Right atrium auricular region (tissue), 2 donors: ENCODE results near the gene ITGB1. TPM values are rescaled to one million over a fixed set of nuclear protein-coding genes. Genes with fewer than 3 reads are reported as not detected.
"Not testable (repeated sequence)": the region's sequence is repeated elsewhere in the genome, so short reads cannot be mapped to it uniquely, and the experiment has no call there.

Source experiments
- DNase-seq: peaks from one replicate; pipeline ENCODE4 v3.0.0-alpha.2; 2019; ENCODE audit warnings: low spot score
- H3K27ac ChIP-seq, 2 donors: fragments of 200-600 bp; sonication (generic); 1 replicate in 1 of 2; 2 replicates in 1 of 2; pipeline ENCODE4 v1.5.1; 2016 to 2019
- H3K27me3 ChIP-seq, 2 donors: fragments of 200-600 bp; sonication (generic); one replicate each; pipeline versions ENCODE4 v1.5.1 to v1.6.0; 2017 to 2019
- H3K36me3 ChIP-seq: fragments of 200-600 bp; sonication (generic); one replicate; pipeline ENCODE4 v1.5.1; 2016
- H3K4me1 ChIP-seq, 2 donors: fragments of 200-600 bp; sonication (generic); one replicate each; pipeline versions ENCODE4 v1.5.1 to v1.6.0; 2017 to 2019
- H3K4me3 ChIP-seq, 2 donors: fragments of 200-600 bp; sonication (generic); 1 replicate in 1 of 2; 2 replicates in 1 of 2; pipeline ENCODE4 v1.5.1; 2017 to 2019; ENCODE audit warnings: mild to moderate bottlenecking in 1 of 2, moderate library complexity in 1 of 2
- H3K9me3 ChIP-seq, 2 donors: fragments of 200-600 bp; sonication (generic); one replicate each; pipeline ENCODE4 v1.5.1; 2019
- CTCF ChIP-seq, 2 donors: fragments of 200-600 bp; sonication (generic); IDR thresholded peaks; one replicate each; pipeline ENCODE4 v1.5.1; 2019; ENCODE audit warnings: antibody characterized with exemption in 2 of 2
- total RNA-seq, 2 donors: library from RNA; depleted of rRNA; stranded (reverse); fragments of >200 nt; gene quantifications; one replicate each; pipeline ENCODE4 v1.1.0, GENCODE V29; 2016

The ITGB1 gene
- total RNA-seq, 2 donors from 2014 or later: 454 to 1,054 TPM

DNA sequence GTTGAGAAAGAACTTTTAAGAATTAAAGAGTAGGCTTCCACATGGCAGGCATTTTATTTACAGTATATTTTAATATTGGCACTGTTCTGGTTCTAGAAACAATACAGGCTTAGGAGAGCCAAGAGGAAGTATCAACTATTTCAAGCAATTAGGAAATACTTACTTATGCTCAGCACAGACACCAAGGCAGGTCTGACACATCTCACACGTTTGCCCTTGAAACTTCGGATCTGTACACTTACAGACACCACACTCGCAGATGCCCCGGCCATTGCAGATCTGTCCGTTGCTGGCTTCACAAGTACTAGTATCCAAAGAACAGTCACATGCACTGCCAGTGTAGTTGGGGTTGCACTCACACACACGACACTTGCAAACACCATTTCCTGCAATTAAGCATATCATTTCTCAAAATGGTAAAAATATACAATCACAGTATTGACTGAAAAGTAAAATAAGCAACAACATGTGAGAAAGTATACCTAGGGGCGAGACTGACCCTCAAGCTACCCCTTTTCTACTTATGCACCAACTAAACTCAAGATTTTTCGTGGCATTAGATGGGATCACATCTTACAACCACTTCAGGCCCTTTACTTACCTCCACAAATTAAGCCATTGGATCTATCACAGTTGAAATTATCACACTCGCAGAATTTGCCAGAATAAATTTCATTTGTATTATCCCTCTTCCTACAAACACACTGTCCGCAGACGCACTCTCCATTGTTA lies 46.6 kb downstream of the ITGB1 start:
- no peak for DNase-seq
- Histone ChIP-seq H3K27me3 (no peaks in the 10 kb centered on the region), H3K4me1 (no peaks in the 10 kb centered on the region), H3K4me3 (no peak overlapping the region), H3K9me3 (no peaks in the 10 kb centered on the region), H3K27ac (no peak overlapping the region), H3K36me3 (peaks cover 76% of the 10 kb centered on the region)
- no peak for TF ChIP-seq CTCF (IDR thresholded peaks at IDR 0.05)

DNA sequence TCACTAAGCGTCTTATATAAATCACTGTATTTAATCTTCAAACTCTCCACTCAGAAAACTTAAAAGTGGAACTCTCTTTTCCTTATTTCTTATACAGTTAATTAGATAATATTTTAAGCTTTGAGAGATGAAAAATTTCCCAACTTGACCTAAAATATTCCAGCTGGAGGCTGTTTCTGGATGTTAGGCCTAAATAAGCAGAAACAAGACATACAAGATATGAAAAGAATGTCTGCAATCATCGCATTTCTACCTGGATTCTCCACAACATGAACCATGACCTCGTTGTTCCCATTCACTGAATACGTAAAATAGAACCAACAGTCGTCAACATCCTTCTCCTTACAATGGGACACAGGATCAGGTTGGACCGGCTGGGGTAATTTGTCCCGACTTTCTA lies 48.1 kb downstream of the ITGB1 start:
- H3K4me3 ChIP-seq, H3K9me3 ChIP-seq, DNase-seq, H3K27me3 ChIP-seq, H3K27ac ChIP-seq, H3K4me1 ChIP-seq: not testable (repeated sequence)
- peaks cover 81% of the 10 kb centered on the region for H3K36me3 ChIP-seq

DNA sequence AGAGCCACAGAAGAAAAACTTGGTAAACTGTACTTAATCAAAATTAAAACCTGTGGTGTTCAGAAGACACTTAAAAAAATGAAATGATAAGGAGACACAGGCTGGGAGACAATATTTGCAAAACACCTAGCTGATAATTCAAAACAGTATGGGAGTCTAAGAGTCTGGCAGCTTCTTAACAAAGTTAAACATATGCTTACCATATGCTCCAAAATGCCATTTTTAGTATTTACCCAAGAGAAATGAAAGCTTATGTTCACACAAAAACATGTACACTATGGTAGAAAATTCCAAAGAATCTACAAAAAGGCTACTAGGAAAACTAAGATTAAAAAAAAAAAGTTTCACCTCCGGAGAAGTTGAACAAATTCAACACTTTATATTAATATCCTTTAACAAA lies 48.6 kb downstream of the ITGB1 start:
- H3K27me3 ChIP-seq: no peaks in the 10 kb centered on the region
- H3K4me1 ChIP-seq: no peaks in the 10 kb centered on the region
- no peak overlapping the region for H3K4me3 ChIP-seq
- DNase-seq: no peak
- no peak overlapping the region for H3K27ac ChIP-seq
- TF ChIP-seq CTCF (IDR thresholded peaks at IDR 0.05): no peak
- peaks cover 77% of the 10 kb centered on the region for H3K36me3 ChIP-seq
- no peaks in the 10 kb centered on the region for H3K9me3 ChIP-seq

DNA sequence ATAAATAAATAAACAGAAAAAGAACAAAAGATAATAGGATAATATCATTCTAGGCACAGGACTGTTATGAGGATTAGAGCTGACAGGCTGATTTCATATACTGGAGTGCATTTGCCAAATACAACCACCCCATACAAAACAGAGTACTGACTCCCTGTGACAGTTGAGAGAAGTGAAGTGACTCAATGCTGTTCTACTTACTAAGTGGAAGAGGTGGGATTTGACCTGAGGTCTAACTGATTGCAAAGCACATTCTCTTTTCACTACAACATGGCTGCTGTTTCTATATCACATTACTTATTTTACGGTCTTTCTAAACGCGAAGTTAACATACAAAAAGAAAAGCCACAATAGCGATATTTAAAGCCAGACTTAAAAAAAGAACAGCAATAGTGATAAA lies 51.4 kb downstream of the ITGB1 start:
- no peaks in the 10 kb centered on the region for H3K9me3 ChIP-seq
- no peak for DNase-seq
- TF ChIP-seq CTCF (IDR thresholded peaks at IDR 0.05): no peak
- no peak overlapping the region for H3K27ac ChIP-seq
- H3K36me3 ChIP-seq: peaks cover 65% of the 10 kb centered on the region
- H3K4me3 ChIP-seq: no peak overlapping the region
- no peaks in the 10 kb centered on the region for H3K27me3 ChIP-seq
- no peaks in the 10 kb centered on the region for H3K4me1 ChIP-seq

- no peak overlapping the region for H3K4me3 ChIP-seq
- no peaks in the 10 kb centered on the region for H3K27me3 ChIP-seq
- no peak for DNase-seq
- H3K36me3 ChIP-seq: peaks cover 57% of the 10 kb centered on the region
- no peaks in the 10 kb centered on the region for H3K4me1 ChIP-seq
- no peak for TF ChIP-seq CTCF (IDR thresholded peaks at IDR 0.05)
- H3K9me3 ChIP-seq: no peaks in the 10 kb centered on the region
- H3K27ac ChIP-seq: no peak overlapping the region
Observed at GRCh38 chr10:32905466-32905865, 52.6 kb downstream of the ITGB1 start.

DNA sequence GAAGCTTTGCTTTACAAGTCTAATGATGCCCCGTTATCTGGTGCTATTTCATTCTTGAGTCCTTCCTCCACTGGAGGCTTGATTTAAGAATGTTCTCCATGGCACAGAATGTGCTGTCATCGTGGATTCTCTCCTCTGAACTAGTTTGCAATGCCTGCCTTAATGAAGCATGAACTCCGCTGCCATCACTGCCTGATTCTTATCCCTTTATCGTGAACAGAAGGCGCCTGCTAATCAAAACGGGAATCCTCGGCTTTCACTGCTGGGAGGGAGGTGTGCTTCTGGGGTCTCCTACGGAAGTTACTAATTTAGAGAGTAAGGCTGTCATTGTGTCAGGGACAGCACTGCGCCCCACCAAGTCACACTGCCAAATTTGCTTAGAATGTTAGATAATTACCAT lies 56.2 kb downstream of the ITGB1 start:
- no peaks in the 10 kb centered on the region for H3K27me3 ChIP-seq
- TF ChIP-seq CTCF (IDR thresholded peaks at IDR 0.05): no peak
- H3K4me3 ChIP-seq: no peak overlapping the region
- H3K27ac ChIP-seq: no peak overlapping the region
- no peaks in the 10 kb centered on the region for H3K4me1 ChIP-seq
- H3K9me3 ChIP-seq: no peaks in the 10 kb centered on the region
- H3K36me3 ChIP-seq: peaks cover 48% of the 10 kb centered on the region
- no peak for DNase-seq

- not testable (repeated sequence) for H3K9me3 ChIP-seq, H3K4me3 ChIP-seq, H3K4me1 ChIP-seq, H3K27ac ChIP-seq, DNase-seq, H3K27me3 ChIP-seq
- H3K36me3 ChIP-seq: peaks cover 37% of the 10 kb centered on the region
Observed at GRCh38 chr10:32895200-32895968, 62.6 kb downstream of the ITGB1 start.
